ENCODE measurements around the gene CALM1. TPM values are rescaled to one million over a fixed set of nuclear protein-coding genes. Genes with fewer than 3 reads are reported as not detected.

CALM1 gene
- polyA plus RNA-seq, 3 donors from 2014 or later, result 3,313 to 3,849 (median 3,365) TPM

DNA sequence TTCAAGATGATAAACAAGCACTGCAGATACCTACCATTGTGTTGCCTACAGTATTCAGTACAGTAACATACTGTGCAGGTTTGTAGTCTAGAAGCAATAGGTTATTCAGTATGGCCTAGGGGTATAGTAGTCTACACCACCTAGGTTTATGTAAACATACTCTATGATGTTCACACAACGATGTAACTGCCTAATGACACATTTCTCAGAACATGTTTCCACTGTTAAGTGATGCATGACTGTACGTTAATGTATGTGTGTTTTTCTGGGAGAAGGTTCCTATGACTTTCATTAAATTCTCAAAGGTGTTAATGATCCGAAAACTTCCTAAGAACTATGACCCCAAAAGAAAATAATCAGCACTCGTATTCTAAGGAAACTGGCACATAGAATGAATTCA lies 20.9 kb upstream of the CALM1 start:
- Mint-ChIP-seq H3K9me3 (no peaks in the 10 kb centered on the region), H3K4me3 (no peak overlapping the region), H3K27me3 (ENCODE audit: low read depth in 3 of 3) (peaks cover 0 to 2% (median 0%) of the 10 kb centered on the region in 3 donors), H3K27ac (no peak overlapping the region), H3K4me1 (no peaks in the 10 kb centered on the region), H3K36me3 (peaks cover 0 to 4% (median 0%) of the 10 kb centered on the region in 3 donors)
- DNase-seq, result no peak

DNA sequence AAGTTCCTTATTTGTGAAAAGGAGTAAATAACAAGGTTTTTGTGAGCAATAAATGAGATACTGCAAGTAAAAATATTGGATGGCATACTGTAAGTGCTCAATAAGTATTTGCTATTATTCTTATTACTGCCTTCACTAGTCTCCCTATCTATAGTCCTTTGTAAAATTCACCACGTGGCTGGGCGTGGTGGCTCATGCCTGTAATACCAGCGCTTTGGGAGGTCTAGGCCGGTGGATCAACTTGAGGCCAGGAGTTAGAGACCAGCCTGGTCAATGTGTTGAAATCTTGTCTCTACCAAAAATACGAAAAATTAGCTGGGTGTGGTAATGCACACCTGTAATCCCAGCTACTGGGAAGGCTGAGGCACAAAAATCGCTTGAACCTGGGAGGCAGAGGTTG lies 18.6 kb upstream of the CALM1 start:
- H3K27me3 Mint-ChIP-seq (ENCODE audit: low read depth in 3 of 3), result no peaks in the 10 kb centered on the region
- H3K27ac Mint-ChIP-seq, result no peak overlapping the region
- H3K4me3 Mint-ChIP-seq, result no peak overlapping the region
- H3K4me1 Mint-ChIP-seq, result peaks cover 0 to 3% of the 10 kb centered on the region in 2 donors
- peaks cover 0 to 4% (median 0%) of the 10 kb centered on the region in 3 donors for H3K36me3 Mint-ChIP-seq
- no peaks in the 10 kb centered on the region for H3K9me3 Mint-ChIP-seq
- no peak for DNase-seq

DNA sequence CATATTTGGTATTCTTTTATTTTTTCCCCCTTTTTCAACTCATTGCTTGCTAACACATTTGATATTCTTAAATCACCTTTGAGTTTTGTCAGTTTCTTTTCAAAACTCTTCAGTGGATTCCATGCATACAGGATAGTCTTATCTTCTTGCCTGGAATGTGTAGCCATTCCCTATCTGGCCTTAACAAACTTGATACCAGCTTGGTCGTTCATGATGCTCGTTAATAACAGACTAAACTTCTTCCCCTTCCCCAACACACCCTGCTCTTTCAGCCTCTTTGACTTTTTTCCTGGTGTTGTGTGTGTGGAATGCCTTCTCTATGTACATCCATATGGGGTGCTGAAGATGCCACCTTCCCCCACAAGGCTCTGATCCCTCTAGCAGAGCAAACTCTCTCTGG lies 17.7 kb upstream of the CALM1 start:
- Mint-ChIP-seq H3K4me1 (peaks cover 0 to 3% of the 10 kb centered on the region in 2 donors), H3K27ac (no peak overlapping the region), H3K4me3 (no peak overlapping the region), H3K9me3 (no peaks in the 10 kb centered on the region), H3K36me3 (peaks cover 0 to 4% (median 0%) of the 10 kb centered on the region in 3 donors), H3K27me3 (ENCODE audit: low read depth in 3 of 3) (no peaks in the 10 kb centered on the region)
- DNase-seq, result no peak

DNA sequence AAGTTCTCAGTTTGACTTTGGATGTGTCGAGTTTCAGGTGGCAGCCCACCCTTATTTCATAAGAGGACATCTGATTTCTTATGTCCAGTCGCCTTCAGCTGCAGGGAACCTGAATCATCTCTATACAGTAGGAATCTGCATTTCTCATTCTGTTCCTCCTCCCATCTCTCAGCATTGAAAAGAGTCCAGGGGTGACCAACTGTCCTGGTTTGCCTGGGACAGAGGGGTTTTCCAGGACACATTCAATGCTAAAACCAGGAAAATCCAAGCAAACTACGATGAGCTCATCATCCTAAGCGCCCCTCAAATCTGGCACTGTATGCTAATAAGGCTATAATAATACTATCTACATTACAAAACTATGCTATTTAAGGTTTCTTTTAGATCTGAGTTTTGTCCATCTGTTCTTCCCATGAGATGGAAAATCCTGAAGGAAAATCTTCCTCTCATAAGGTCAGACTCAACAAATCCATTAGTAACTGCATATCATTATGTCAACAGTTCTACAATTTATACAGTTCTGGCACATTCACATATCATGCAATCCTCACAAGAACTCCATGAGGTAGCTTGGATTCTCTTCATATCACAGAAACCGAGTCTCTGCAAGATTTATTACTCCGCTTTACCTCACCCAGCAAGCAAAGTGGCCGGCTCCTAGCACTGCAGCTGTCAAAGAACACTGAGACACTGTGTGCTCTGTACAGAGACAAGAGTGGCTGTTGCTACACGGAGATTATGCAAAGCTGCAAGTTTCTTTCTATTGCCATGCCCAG lies 15.6 kb upstream of the CALM1 start:
- Mint-ChIP-seq H3K4me3 (peak overlapping the region in 1 of 5 donors; percentile 48), H3K27me3 (ENCODE audit: low read depth in 3 of 3) (peaks cover 0 to 4% (median 0%) of the 10 kb centered on the region in 3 donors), H3K27ac (peak overlapping the region in 2 of 6 donors; percentile 46 to 64), H3K36me3 (peaks cover 0 to 2% (median 0%) of the 10 kb centered on the region in 3 donors), H3K9me3 (no peaks in the 10 kb centered on the region), H3K4me1 (peaks cover 2 to 5% of the 10 kb centered on the region in 2 donors)
- no peak for DNase-seq

DNA sequence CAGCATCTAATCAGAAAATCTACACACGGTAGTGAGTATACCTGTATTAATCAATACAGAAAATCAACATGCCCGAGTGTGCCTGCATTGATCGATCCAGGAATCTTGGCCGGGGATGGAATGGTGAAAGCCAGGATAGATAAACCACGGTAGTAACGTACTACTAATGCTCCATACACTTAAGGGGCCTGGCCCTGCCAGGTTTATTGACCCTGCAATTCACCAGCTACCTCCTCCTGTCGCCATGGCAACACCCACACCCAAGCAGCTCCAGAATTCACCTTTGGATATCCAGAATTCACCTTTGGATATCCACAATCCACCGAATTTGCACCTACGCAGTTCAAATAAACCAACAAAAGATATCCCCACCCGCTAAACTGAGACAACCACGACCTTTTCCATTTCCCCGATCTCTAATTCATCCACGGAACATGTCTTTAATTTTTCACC lies 14.8 kb upstream of the CALM1 start:
- H3K36me3 Mint-ChIP-seq, result no peaks in the 10 kb centered on the region
- H3K4me1 Mint-ChIP-seq, result peaks cover 7 to 8% of the 10 kb centered on the region in 2 donors
- no peak overlapping the region for H3K4me3 Mint-ChIP-seq
- no peak overlapping the region for H3K27ac Mint-ChIP-seq
- peak in 1 of 3 donors; percentile 21 for DNase-seq
- peaks cover 0 to 4% (median 0%) of the 10 kb centered on the region in 3 donors for H3K27me3 Mint-ChIP-seq (ENCODE audit: low read depth in 3 of 3)
- H3K9me3 Mint-ChIP-seq, result no peaks in the 10 kb centered on the region

DNA sequence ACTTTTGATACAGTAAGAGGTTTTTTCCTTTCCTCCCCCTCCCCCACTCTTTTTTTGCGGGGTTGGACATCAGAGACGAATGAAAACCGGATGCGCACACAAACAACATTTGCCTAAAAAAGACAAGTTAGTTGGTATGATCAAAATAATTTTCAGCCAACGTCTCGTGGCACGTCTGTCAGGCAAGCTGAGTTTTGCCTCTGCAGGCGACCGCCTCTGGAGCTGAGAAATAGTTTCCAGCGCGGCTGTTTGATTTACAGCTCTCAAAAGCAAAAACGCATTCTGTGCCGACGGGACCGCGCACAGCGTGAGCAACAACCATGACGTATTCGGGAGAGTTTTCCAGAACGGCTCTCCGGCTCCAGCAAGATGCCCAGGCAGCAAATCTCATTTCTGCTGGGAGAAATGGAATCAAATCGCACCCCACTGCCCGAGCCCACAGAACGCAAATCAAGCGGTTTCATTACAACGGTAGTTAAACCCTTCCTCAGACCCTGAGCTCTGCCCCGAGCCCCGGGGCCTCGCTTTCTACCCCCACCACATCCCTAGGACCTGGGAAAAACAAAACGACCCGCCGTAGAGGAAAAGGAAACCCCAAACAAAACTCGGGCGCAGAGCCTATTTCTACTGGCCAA lies 14.2 kb upstream of the CALM1 start:
- Mint-ChIP-seq H3K27ac (no peak overlapping the region), H3K27me3 (ENCODE audit: low read depth in 3 of 3) (peaks cover 0 to 4% (median 0%) of the 10 kb centered on the region in 3 donors), H3K4me3 (no peak overlapping the region), H3K36me3 (no peaks in the 10 kb centered on the region), H3K9me3 (no peaks in the 10 kb centered on the region), H3K4me1 (peaks cover 7 to 8% of the 10 kb centered on the region in 2 donors)
- peak in 2 of 3 donors; percentile 56 to 74 for DNase-seq

DNA sequence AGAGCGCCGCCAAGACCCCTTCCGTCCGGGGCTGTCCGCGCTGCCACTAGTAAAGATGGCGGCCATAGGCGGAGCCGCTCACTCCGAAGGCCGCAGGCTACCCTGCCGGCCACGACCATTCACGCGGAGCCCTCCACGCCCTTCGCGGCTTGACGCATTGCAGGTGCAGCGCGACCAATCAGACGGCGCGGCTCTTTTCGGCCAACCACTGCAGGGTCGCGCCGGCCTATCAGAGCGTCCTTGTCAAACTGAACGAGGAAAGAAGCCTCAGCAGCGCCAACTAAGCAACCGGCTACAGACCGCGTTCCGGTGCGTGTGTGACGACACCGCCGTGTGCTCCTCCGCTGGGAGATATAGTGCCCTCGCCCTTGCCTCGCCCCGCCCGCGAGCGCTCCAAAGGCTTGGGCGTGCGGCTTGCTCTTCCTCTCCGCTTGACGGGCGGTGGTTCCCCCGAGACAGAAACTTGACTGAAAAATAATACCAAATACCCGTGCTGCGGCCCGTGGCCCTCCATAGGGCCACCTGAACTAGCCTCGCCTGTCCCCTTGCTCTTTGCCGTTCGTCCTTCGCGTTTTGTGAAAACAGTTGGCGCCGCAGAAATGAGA lies 13.6 kb upstream of the CALM1 start:
- Mint-ChIP-seq H3K36me3 (no peaks in the 10 kb centered on the region), H3K4me3 (no peak overlapping the region), H3K27ac (no peak overlapping the region), H3K27me3 (ENCODE audit: low read depth in 3 of 3) (peaks cover 0 to 4% (median 0%) of the 10 kb centered on the region in 3 donors), H3K4me1 (peaks cover 7 to 8% of the 10 kb centered on the region in 2 donors), H3K9me3 (no peaks in the 10 kb centered on the region)
- DNase-seq, result peak; percentile 98

DNA sequence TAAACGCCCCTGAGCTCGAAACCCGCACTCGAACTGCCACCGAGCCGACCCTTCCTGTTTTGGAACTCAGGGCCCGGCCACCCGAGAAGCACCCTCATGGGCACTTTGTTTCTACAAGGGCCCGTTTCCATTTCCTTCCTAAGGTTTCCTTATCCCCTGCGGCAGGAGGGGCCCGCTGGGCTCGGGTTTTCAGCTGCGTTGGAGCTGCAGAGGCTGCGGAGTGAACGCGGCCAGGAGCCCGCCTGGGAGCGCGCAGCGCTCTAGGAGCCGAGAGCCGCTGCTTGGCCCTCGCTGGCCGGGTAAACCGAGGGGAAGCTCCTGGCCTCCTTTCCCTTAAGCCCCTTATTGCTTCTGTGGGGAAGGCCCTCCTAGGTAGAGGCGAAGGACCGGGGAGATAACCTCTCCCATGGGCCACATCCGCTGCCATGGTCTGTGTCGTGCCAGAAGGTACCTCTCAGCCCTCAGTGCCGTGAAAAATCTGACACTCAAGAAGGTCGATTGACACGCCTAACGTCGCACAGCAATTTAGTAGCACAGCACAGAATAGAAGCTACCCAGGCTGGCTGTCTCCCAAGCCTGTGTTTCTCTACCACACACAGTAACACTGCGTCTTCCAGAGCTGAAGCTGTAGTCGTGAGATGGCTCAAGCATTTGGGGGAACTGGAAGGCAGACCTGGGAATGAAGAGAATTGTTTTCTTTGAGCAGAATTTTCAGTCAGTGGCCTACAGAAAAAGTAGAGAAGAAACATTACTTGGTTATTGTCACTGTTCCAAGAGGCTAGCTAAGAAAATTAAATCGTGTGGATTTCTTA lies 12.9 kb upstream of the CALM1 start:
- peaks cover 7 to 8% of the 10 kb centered on the region in 2 donors for H3K4me1 Mint-ChIP-seq
- no peaks in the 10 kb centered on the region for H3K9me3 Mint-ChIP-seq
- H3K27ac Mint-ChIP-seq, result no peak overlapping the region
- H3K36me3 Mint-ChIP-seq, result no peaks in the 10 kb centered on the region
- H3K4me3 Mint-ChIP-seq, result no peak overlapping the region
- DNase-seq, result peak; percentile 65 to 76 (median 73)
- peaks cover 0 to 4% (median 0%) of the 10 kb centered on the region in 3 donors for H3K27me3 Mint-ChIP-seq (ENCODE audit: low read depth in 3 of 3)

DNA sequence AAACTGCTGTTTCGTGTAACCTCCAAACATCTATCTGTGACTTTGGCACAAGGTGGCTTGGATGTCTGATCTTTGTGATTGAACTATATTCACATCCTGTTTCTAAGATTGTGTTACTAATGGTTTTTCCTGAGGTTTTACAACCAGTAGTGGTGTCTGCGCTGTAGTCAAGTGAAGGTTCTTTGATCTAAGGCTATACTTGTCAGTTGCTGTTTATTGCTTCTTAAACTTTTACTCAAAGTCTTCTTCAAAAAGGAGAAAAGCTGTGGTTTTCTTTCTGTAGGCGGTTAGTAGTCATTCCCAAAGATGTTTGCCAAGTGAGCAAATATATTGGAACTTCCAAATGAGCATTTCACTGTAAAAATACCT lies 12.3 kb upstream of the CALM1 start:
- no peaks in the 10 kb centered on the region for H3K9me3 Mint-ChIP-seq
- DNase-seq, result peak; percentile 63 to 69 (median 66)
- no peak overlapping the region for H3K4me3 Mint-ChIP-seq
- peaks cover 0 to 4% (median 0%) of the 10 kb centered on the region in 3 donors for H3K27me3 Mint-ChIP-seq (ENCODE audit: low read depth in 3 of 3)
- H3K4me1 Mint-ChIP-seq, result peaks cover 7 to 8% of the 10 kb centered on the region in 2 donors
- H3K27ac Mint-ChIP-seq, result no peak overlapping the region
- H3K36me3 Mint-ChIP-seq, result no peaks in the 10 kb centered on the region

DNA sequence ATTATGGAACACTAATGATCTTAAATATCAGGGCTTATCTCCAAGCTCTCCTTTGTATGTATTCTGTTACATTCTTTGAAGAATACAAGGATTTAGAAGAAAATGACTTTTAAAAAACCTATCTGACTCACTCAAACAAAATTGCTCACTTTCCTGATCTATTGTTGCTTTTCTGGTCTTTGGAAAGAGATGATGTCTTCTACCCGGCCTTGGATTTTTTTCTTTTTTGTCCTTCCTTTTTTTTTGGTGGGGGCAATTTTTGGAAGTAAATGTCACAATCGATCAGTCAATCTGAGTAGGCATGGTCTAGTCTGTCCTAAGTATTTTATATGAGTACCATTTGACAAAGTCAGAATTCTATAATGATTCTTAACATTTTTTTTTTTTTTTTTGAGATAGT lies 10.5 kb upstream of the CALM1 start:
- no peak for DNase-seq
- Mint-ChIP-seq H3K36me3 (no peaks in the 10 kb centered on the region), H3K4me3 (peak overlapping the region in 2 of 5 donors; percentile 30 to 49), H3K27me3 (ENCODE audit: low read depth in 3 of 3) (peaks cover 0 to 7% (median 0%) of the 10 kb centered on the region in 3 donors), H3K27ac (peak overlapping the region; percentile 58 to 86 (median 80)), H3K9me3 (no peaks in the 10 kb centered on the region), H3K4me1 (peaks cover 7 to 8% of the 10 kb centered on the region in 2 donors)

DNA sequence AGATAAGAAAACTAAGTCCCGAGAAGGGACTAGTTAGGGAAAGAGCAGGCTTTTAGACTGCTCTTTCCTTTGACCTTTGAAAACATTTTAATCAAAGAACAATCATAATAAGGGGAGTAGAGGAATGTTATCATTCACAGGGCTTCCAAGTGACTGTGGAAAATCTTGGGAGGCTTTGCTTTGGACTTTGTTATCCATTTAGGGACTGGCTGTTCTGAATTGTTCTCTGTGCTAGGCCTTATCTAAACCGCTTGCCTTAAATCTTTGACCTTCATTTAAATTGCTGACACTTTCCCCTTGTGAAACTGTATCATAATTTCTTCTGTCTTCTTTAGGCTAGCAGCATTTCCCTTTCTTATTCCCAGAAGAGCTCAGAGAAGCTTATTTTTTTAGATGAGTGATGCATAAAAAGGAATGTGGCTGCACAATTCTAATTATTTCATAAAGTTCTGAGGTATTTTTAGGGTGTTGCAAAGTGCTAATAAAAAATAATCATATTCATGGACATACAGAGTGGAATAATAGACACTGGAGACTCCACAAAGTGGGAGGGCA lies 9.5 kb upstream of the CALM1 start:
- Mint-ChIP-seq H3K9me3 (no peaks in the 10 kb centered on the region), H3K27ac (peak overlapping the region in 2 of 6 donors; percentile 30 to 41), H3K4me1 (peaks cover 5 to 7% of the 10 kb centered on the region in 2 donors), H3K4me3 (no peak overlapping the region), H3K36me3 (no peaks in the 10 kb centered on the region), H3K27me3 (ENCODE audit: low read depth in 3 of 3) (peaks cover 0 to 7% (median 0%) of the 10 kb centered on the region in 3 donors)
- DNase-seq, result no peak

DNA sequence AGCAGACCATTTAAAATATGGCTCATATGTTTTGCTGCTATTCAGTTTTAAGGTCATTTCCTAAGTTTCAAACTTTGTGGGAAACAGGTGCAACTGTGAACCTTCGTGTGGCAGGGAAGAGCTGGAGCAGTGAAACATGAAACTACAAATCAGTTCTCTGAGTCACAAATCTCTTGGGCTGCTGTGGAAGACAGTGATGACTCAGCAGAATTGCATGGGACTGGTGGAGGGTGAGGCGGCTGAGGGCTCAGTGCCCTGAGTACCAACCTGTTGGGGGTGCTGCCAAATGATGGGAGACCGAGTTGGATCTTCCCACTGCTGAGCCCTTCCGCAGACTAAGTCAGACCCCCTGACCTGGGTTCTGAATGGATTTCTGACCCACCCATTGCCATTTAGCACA lies 8.4 kb upstream of the CALM1 start:
- Mint-ChIP-seq H3K36me3 (no peaks in the 10 kb centered on the region), H3K27ac (no peak overlapping the region), H3K4me3 (no peak overlapping the region), H3K9me3 (no peaks in the 10 kb centered on the region), H3K27me3 (ENCODE audit: low read depth in 3 of 3) (peaks cover 0 to 7% (median 0%) of the 10 kb centered on the region in 3 donors), H3K4me1 (peaks cover 5 to 7% of the 10 kb centered on the region in 2 donors)
- DNase-seq, result no peak

DNA sequence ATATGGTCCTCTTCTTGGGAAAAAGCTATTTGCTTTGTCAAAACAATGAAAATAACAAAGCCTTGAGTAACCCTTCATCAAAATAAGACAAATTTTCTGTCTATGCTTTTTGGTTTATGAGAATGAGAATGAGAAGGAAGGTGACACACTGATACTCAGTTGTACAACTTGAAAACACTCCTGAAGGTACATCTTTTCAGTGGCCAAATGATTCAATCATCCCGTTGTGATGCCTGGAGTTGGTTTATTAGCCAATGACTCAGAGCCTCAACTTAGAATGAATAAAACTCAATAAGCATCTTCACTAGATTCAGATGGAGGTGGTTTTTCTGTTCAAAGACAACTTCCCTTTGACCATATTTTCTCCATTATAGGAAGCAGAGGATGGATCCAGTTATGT lies 7.8 kb upstream of the CALM1 start:
- Mint-ChIP-seq H3K27ac (no peak overlapping the region), H3K36me3 (no peaks in the 10 kb centered on the region), H3K9me3 (no peaks in the 10 kb centered on the region), H3K27me3 (ENCODE audit: low read depth in 3 of 3) (peaks cover 0 to 7% (median 0%) of the 10 kb centered on the region in 3 donors), H3K4me1 (peaks cover 5 to 7% of the 10 kb centered on the region in 2 donors), H3K4me3 (no peak overlapping the region)
- no peak for DNase-seq

All from immature natural killer cell (primary cell).